ENCODE measurements around the gene CTU2. TPM values are rescaled to one million over a fixed set of nuclear protein-coding genes. Genes with fewer than 3 reads are reported as not detected.

The CTU2 gene
- total and polyA plus RNA-seq, 4 experiments from 2014 or later = 11.5 to 21.1 (median 17.0) TPM

DNA sequence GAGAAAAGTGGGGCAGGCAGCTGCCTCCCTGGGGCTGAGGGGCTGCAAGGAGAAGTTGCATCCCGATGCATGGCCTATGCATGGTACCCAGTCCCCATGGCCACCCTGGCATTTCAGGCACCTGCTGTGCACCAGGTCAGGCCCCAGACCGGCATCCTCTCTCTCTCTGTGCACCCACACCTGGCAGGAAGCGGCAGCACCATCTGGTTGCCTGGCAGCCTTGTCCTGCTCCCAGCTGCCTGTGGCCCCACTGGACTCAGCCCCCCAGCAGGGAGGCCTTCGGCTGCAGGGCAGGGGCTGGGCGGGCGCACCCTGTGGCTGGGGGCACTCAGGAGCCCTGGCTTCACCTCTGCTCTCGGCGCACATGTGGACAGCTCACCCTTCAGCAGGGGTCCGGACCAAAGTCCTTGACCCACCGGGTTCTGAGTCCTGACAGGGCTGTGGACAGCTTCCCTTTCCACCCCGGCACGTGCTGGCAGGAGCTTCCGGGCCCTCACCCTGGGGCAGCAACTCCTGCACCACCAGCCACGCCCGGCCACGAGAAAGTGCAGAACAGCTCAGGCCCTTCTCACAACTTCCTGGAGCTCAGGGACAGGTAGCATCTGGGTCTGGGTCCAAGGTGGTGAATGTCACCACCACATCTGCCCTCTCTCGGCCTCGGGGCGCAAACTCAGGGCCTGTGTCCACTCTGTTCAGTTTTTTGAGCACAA, 36.7 kb downstream of the CTU2 start:
- Mint-ChIP-seq H3K36me3 (peaks cover 0 to 13% of the 10 kb centered on the region in 2 donors), H3K4me1 (peaks cover 10 to 44% (median 22%) of the 10 kb centered on the region in 4 donors), H3K4me3 (no peak overlapping the region), H3K9me3 (no peaks in the 10 kb centered on the region), H3K27ac (peak overlapping the region in 1 of 7 donors; percentile 42), H3K27me3 (no peaks in the 10 kb centered on the region)
- peak overlapping the region; percentile 8 for H3K27ac ChIP-seq (ENCODE audit: low read depth, low read length)
- ChIA-PET CTCF (ENCODE audit: partially characterized antibody) (interaction anchor here (0.6 to 7.1 kb wide), 18 partner anchors 9 to 843 kb away, joined by 3 to 137 read pairs (median 4); partner anchors contain the start of genes GALNS, PIEZO1, TRAPPC2L and ZNF778), POLR2A (ENCODE audit: partially characterized antibody) (interaction anchor here (0.7 to 7.6 kb wide), 7 partner anchors 30 to 474 kb away, joined by 3 to 138 read pairs (median 4); partner anchors contain the start of genes APRT, PIEZO1 and ZNF778)
- intact Hi-C loops (cut with micrococcal nuclease) = no loop called here
- no peaks in the 10 kb centered on the region for H3K9me3 ChIP-seq (ENCODE audit: control insufficient read depth in 1 of 2, low read length in 2 of 2)
- peaks cover 41% of the 10 kb centered on the region for H3K4me1 ChIP-seq (ENCODE audit: insufficient read depth, low read length)
- DNase-seq = no peak
- no peak overlapping the region for H3K4me3 ChIP-seq (ENCODE audit: low read length in 2 of 2)
- peaks cover 8% of the 10 kb centered on the region for H3K36me3 ChIP-seq (ENCODE audit: insufficient read depth, low read length)
- H3K27me3 ChIP-seq (ENCODE audit: insufficient read depth, low read length) = no peaks in the 10 kb centered on the region

DNA sequence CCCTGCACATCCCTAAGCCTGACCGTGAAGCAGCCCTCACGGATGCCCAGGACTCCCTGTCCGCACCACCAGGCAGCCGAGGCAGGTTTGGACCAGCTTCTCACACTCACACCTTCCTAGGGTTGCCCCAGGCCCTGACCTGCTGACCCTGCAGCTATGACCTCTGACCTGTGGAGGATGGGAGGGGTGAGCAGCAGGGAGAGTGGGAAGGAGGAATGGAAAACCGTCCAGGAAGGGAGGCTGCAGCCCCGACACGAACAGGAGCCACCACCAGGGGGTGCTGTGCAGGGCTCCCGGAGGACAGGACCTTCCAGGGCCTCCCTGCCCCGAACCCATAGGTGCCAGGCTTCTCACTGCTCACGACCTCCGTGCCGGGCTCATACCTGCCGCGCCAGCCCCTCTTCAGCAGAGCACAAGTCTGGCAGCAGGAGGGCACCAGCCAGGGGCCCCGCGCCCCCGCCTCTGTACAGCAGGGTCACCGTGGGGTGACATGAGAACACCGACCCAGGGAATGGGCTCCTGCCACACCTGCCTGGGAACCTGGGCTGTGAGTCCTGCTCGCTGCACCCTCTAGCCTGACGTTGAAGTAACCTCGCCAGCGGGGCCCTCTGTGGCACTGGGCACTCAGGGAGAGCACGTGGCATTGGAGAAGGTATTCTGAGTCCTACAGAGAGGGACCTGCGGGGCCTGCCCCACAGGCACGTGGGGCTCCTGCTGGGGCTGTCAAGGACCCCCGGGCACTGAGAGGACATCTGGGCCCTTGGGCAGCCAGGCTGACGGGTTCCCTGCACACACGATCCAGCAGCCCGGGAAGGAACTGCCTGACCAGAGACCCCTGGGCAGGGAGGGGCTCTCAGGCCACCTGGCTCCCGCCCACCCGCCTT, 37.6 kb downstream of the CTU2 start:
- no peaks in the 10 kb centered on the region for H3K9me3 Mint-ChIP-seq
- H3K4me3 Mint-ChIP-seq = peak overlapping the region in 4 of 8 donors; percentile 16 to 49 (median 30)
- H3K4me1 ChIP-seq (ENCODE audit: insufficient read depth, low read length) = peaks cover 41% of the 10 kb centered on the region
- CTCF ChIA-PET (ENCODE audit: partially characterized antibody) = interaction anchor here (0.6 to 7.1 kb wide), 18 partner anchors 8 to 844 kb away, joined by 3 to 137 read pairs (median 4); partner anchors contain the start of genes GALNS, PIEZO1, TRAPPC2L and ZNF778
- no peak overlapping the region for H3K27ac ChIP-seq (ENCODE audit: low read depth, low read length)
- H3K27me3 ChIP-seq (ENCODE audit: insufficient read depth, low read length) = no peaks in the 10 kb centered on the region
- peaks cover 9 to 41% (median 22%) of the 10 kb centered on the region in 4 donors for H3K4me1 Mint-ChIP-seq
- no peaks in the 10 kb centered on the region for H3K27me3 Mint-ChIP-seq
- peak; percentile 65 to 76 (median 69) for DNase-seq
- intact Hi-C loops (cut with micrococcal nuclease) = loop anchor here (1.0 kb wide), 1 partner anchor 41 kb away; the partner anchor contains the start of gene PIEZO1
- H3K36me3 ChIP-seq (ENCODE audit: insufficient read depth, low read length) = peaks cover 8% of the 10 kb centered on the region
- POLR2A ChIA-PET (ENCODE audit: partially characterized antibody) = interaction anchor here (0.7 to 7.6 kb wide), 8 partner anchors 30 to 474 kb away, joined by 3 to 138 read pairs (median 6); partner anchors contain the start of genes APRT, PIEZO1 and ZNF778
- peak overlapping the region in 4 of 7 donors; percentile 7 to 52 (median 36) for H3K27ac Mint-ChIP-seq
- H3K9me3 ChIP-seq (ENCODE audit: control insufficient read depth in 1 of 2, low read length in 2 of 2) = no peaks in the 10 kb centered on the region
- H3K4me3 ChIP-seq (ENCODE audit: low read length in 2 of 2) = no peak overlapping the region
- H3K36me3 Mint-ChIP-seq = peaks cover 0 to 13% of the 10 kb centered on the region in 2 donors

DNA sequence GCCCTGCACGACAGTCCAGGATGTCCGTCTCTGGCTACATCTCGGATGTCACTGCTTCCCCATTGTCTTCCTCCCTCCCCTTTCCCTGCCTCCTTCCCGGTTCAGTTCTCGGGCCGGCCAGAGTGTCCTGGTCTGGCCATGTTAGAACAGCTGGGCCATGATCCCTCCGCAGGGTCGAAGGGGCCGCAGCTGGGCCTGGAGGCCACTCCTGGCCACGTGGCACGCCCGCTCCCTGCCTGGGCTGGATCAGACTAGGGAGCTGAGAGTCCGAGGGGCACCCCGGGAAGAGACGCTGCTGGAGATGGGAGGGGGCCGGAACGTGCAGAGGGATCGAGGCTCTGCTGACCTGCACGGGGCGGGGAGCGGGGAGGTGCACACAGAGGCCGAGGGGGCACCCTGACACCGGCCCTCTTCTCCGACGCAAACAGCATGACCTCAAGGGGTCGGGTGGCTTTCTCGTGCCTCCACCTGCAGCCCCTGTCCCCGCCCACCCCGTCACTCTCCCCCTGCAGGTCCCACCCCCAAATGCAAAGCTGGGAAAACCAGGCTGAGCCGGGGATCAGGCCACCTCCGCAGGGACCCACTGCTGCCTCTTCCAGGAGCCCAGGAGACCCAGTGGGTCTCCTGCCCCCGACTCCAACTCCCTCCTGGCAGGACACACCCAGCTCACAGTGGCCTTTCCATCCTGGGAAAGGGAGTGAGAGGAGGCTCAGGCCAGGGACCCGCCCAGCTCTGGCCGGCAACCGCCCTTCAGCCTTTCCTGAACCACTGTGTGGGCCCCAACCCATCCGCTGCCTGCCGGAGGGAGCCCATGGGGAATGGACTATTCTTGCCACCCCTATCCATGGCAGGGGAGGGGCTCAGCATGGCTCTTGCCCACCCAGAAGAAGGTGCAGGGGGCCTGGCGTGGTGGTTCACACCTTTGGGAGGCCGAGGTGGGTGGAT, 38.5 kb downstream of the CTU2 start:
- no peak overlapping the region for H3K4me3 ChIP-seq (ENCODE audit: low read length in 2 of 2)
- H3K27me3 ChIP-seq (ENCODE audit: insufficient read depth, low read length) = no peaks in the 10 kb centered on the region
- peak overlapping the region; percentile 58 for H3K27ac ChIP-seq (ENCODE audit: low read depth, low read length)
- Mint-ChIP-seq H3K27me3 (no peaks in the 10 kb centered on the region), H3K9me3 (no peaks in the 10 kb centered on the region), H3K27ac (peak overlapping the region in 5 of 7 donors; percentile 29 to 92 (median 83)), H3K4me3 (peak overlapping the region in 6 of 8 donors; percentile 10 to 81 (median 76)), H3K4me1 (peaks cover 9 to 41% (median 22%) of the 10 kb centered on the region in 4 donors), H3K36me3 (peaks cover 0 to 13% of the 10 kb centered on the region in 2 donors)
- no peaks in the 10 kb centered on the region for H3K9me3 ChIP-seq (ENCODE audit: control insufficient read depth in 1 of 2, low read length in 2 of 2)
- H3K36me3 ChIP-seq (ENCODE audit: insufficient read depth, low read length) = peaks cover 8% of the 10 kb centered on the region
- CTCF ChIA-PET (ENCODE audit: partially characterized antibody) = interaction anchor here (1.1 to 7.1 kb wide), 7 partner anchors 7 to 113 kb away, joined by 4 to 137 read pairs (median 7); partner anchors contain the start of gene PIEZO1
- H3K4me1 ChIP-seq (ENCODE audit: insufficient read depth, low read length) = peaks cover 41% of the 10 kb centered on the region
- POLR2A ChIA-PET (ENCODE audit: partially characterized antibody) = interaction anchor here (1.0 to 7.6 kb wide), 10 partner anchors 15 to 113 kb away, joined by 3 to 138 read pairs (median 4); partner anchors contain the start of genes APRT, PIEZO1 and RNF166
- peak in 1 of 5 donors; percentile 19 for DNase-seq
- intact Hi-C loops (cut with micrococcal nuclease) = loop anchor here (1.0 kb wide), 4 partner anchors 14 to 112 kb away; partner anchors contain the start of genes PIEZO1 and TRAPPC2L

DNA sequence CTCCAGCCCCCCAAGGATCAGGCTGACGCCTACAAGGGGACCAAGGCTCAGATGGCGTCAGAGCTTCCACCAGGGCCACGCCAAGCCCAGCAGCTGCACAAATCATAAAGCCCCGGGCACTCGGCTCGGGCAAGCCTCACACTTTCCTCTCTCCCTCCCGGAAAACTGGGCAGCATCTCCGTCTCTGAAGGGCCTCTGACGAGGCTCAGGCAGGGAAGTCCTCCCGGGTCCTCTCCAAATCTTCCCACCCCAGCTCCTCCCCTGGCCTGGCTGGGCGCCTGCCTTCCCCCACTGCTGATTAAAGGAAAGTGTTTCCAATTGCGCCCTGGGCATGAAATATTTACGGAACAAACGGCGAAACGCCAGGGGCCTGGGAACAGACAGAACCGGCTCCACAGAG, 40.2 kb downstream of the CTU2 start:
- Histone ChIP-seq H3K4me1 (ENCODE audit: insufficient read depth, low read length) (peaks cover 41% of the 10 kb centered on the region), H3K27ac (ENCODE audit: low read depth, low read length) (peak overlapping the region; percentile 58), H3K4me3 (ENCODE audit: low read length in 2 of 2) (no peak overlapping the region), H3K36me3 (ENCODE audit: insufficient read depth, low read length) (peaks cover 8% of the 10 kb centered on the region), H3K9me3 (ENCODE audit: control insufficient read depth in 1 of 2, low read length in 2 of 2) (no peaks in the 10 kb centered on the region), H3K27me3 (ENCODE audit: insufficient read depth, low read length) (no peaks in the 10 kb centered on the region)
- intact Hi-C loops (cut with micrococcal nuclease) = no loop called here
- POLR2A ChIA-PET (ENCODE audit: partially characterized antibody) = interaction anchor here (1.2 to 7.6 kb wide), 5 partner anchors 13 to 41 kb away, joined by 3 to 138 read pairs (median 8); partner anchors contain the start of genes PIEZO1 and RNF166
- Mint-ChIP-seq H3K27me3 (no peaks in the 10 kb centered on the region), H3K4me1 (peaks cover 9 to 41% (median 22%) of the 10 kb centered on the region in 4 donors), H3K36me3 (peaks cover 0 to 4% of the 10 kb centered on the region in 2 donors), H3K4me3 (peak overlapping the region in 3 of 8 donors; percentile 29 to 81 (median 35)), H3K9me3 (no peaks in the 10 kb centered on the region), H3K27ac (peak overlapping the region; percentile 4 to 90 (median 83))
- peak in 1 of 5 donors; percentile 19 for DNase-seq
- CTCF ChIA-PET (ENCODE audit: partially characterized antibody) = interaction anchor here (1.0 to 7.1 kb wide), 6 partner anchors 9 to 470 kb away, joined by 3 to 137 read pairs (median 8); partner anchors contain the start of gene PIEZO1

DNA sequence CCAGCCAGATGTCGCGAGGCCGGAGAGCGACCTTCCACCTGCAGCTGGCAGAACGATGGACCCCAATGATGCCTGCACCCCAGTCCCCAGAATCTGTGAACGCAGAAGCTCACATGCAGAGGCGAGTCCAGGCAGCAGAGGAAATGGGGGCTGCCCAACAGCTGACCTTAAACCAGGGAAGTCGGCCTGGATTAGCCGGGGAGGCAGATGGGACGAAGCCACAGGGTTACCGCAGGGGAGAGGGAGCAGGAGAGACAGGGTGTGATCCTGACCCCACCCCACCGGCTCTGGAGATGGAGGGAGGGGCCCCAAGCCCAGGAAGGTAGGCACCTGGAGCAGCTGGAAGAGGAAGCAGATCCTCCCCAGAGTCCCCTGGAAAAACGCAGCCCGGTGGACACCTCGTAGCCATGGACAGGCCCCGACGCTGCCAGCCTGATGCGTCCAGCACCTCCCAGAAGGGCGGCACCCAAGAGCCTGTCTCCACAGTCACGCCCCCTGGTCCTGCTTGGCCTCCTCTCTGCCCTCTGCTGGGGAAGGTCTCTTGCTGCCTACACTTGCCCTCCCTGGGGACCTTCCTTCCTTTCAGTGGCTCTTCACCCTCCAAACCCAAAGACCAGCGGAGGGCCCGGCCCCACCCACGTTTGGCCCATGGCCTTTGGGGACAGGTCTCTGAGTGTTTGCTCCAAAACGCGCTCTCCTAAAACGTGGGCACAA, 41.4 kb downstream of the CTU2 start:
- Histone ChIP-seq H3K4me3 (ENCODE audit: low read length in 2 of 2) (no peak overlapping the region), H3K27ac (ENCODE audit: low read depth, low read length) (no peak overlapping the region), H3K36me3 (ENCODE audit: insufficient read depth, low read length) (peaks cover 6% of the 10 kb centered on the region), H3K27me3 (ENCODE audit: insufficient read depth, low read length) (no peaks in the 10 kb centered on the region), H3K9me3 (ENCODE audit: control insufficient read depth in 1 of 2, low read length in 2 of 2) (no peaks in the 10 kb centered on the region), H3K4me1 (ENCODE audit: insufficient read depth, low read length) (peaks cover 39% of the 10 kb centered on the region)
- intact Hi-C loops (cut with micrococcal nuclease) = no loop called here
- CTCF ChIA-PET (ENCODE audit: partially characterized antibody) = interaction anchor here (1.0 to 7.1 kb wide), 4 partner anchors 12 to 468 kb away, joined by 3 to 137 read pairs (median 24); partner anchors contain the start of gene PIEZO1
- H3K4me3 Mint-ChIP-seq = peak overlapping the region in 1 of 8 donors; percentile 45
- peaks cover 0 to 7% of the 10 kb centered on the region in 2 donors for H3K36me3 Mint-ChIP-seq
- POLR2A ChIA-PET (ENCODE audit: partially characterized antibody) = interaction anchor here (0.7 to 7.6 kb wide), 4 partner anchors 10 to 34 kb away, joined by 3 to 138 read pairs (median 11); partner anchors contain the start of gene PIEZO1
- DNase-seq = peak in 3 of 5 donors; percentile 26 to 48 (median 29)
- H3K9me3 Mint-ChIP-seq = no peaks in the 10 kb centered on the region
- no peaks in the 10 kb centered on the region for H3K27me3 Mint-ChIP-seq
- peak overlapping the region in 5 of 7 donors; percentile 18 to 74 (median 35) for H3K27ac Mint-ChIP-seq
- H3K4me1 Mint-ChIP-seq = peaks cover 9 to 41% (median 22%) of the 10 kb centered on the region in 4 donors

Data from CD4-positive, alpha-beta memory T cell (primary cell).